ENCODE data around the gene IDI1.

DNA sequence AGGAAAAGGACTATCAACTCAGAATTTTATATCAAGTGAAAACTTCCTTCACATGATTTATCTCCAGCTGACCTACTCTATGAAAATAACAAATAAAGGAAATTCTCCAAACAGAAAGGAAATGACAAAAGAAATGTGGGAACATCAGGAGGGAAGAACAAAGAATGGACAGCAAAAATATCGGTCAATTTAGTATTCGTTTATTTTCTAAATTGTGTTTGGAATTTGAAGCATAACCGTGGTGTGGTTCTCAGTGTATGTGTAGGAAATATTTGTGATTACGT is 16.0 kb upstream of the IDI1 start:
- TF ChIP-seq CTCF (IDR thresholded peaks at IDR 0.05), result no peak
- TF ChIP-seq POLR2A (IDR thresholded peaks at IDR 0.05), result no peak
